IPS-11a (cell line): ENCODE data around the gene PSD4.
"Not testable (repeated sequence)": the region's sequence is repeated elsewhere in the genome, so short reads cannot be mapped to it uniquely, and the experiment has no call there.

ENCODE experiments used
- H3K4me3 ChIP-seq: one replicate; pipeline ENCODE4 v1.5.1; 2013; ENCODE audit warnings: low read depth, low read length, control low read depth

The PSD4 gene

GRCh38 chr2:113235347-113236226, 61.8 kb downstream of the PSD4 start:
- H3K4me3 ChIP-seq, result not testable (repeated sequence)

GRCh38 chr2:113236367-113237159, 62.8 kb downstream of the PSD4 start:
- no peak overlapping the region for H3K4me3 ChIP-seq

- no peak overlapping the region for H3K4me3 ChIP-seq
Measured at GRCh38 chr2:113237604-113238160, 63.9 kb downstream of the PSD4 start.

- no peak overlapping the region for H3K4me3 ChIP-seq
Measured at GRCh38 chr2:113238871-113239839, 65.4 kb downstream of the PSD4 start.

- no peak overlapping the region for H3K4me3 ChIP-seq
Measured at GRCh38 chr2:113240150-113240914, 66.6 kb downstream of the PSD4 start.

- no peak overlapping the region for H3K4me3 ChIP-seq
Measured at GRCh38 chr2:113240915-113241911, 67.4 kb downstream of the PSD4 start.

GRCh38 chr2:113242327-113242726, 68.6 kb downstream of the PSD4 start:
- no peak overlapping the region for H3K4me3 ChIP-seq

- no peak overlapping the region for H3K4me3 ChIP-seq
Measured at GRCh38 chr2:113245276-113245711, 71.5 kb downstream of the PSD4 start.

- no peak overlapping the region for H3K4me3 ChIP-seq
Measured at GRCh38 chr2:113246606-113247005, 72.8 kb downstream of the PSD4 start.

GRCh38 chr2:113248997-113249770, 75.4 kb downstream of the PSD4 start:
- no peak overlapping the region for H3K4me3 ChIP-seq

GRCh38 chr2:113251118-113251517, 77.3 kb downstream of the PSD4 start:
- H3K4me3 ChIP-seq, result no peak overlapping the region

GRCh38 chr2:113252047-113252590, 78.3 kb downstream of the PSD4 start:
- H3K4me3 ChIP-seq, result no peak overlapping the region

GRCh38 chr2:113253453-113253852, 79.7 kb downstream of the PSD4 start:
- H3K4me3 ChIP-seq, result no peak overlapping the region

- no peak overlapping the region for H3K4me3 ChIP-seq
Measured at GRCh38 chr2:113255140-113256070, 81.6 kb downstream of the PSD4 start.

GRCh38 chr2:113257516-113258264, 83.9 kb downstream of the PSD4 start:
- no peak overlapping the region for H3K4me3 ChIP-seq
